H1 (cell line): ENCODE results near the gene COBLL1. TPM values are rescaled to one million over a fixed set of nuclear protein-coding genes. Genes with fewer than 3 reads are reported as not detected.

Source experiments
- CTCF ChIA-PET: fragments of 300-600 bp; sonication (Branson Sonifier 250); formaldehyde crosslinking; loops from one replicate; lab custom pipeline; 2021; ENCODE audit not compliant: partially characterized antibody; lab: Charles Lee
- POLR2A ChIA-PET: fragments of 300-600 bp; sonication (Branson Sonifier 250); formaldehyde crosslinking; loops from one replicate; lab custom pipeline; 2021; ENCODE audit warnings: inconsistent platforms; ENCODE audit not compliant: partially characterized antibody; lab: Charles Lee
- DNase-seq, 2 experiments: peaks; one replicate each; pipeline versions ENCODE4 v3.0.0 to v3.0.0-alpha.2; 2010 to 2022; ENCODE audit warnings: low spot score in 2 of 2, low read depth in 1 of 2, mixed read lengths in 1 of 2
- FAIRE-seq: peaks from 2 replicates; lab custom pipeline; 2011; peaks lifted over from hg19 to GRCh38; lab: Jason Lieb, UNC
- H2AFZ ChIP-seq: 2 replicates; pipeline ENCODE4 v1.8.1; 2012; ENCODE audit warnings: low read length, inconsistent platforms
- H2AK5ac ChIP-seq: 2 replicates; pipeline ENCODE4 v1.6.1; 2013; ENCODE audit warnings: low read depth, low read length
- H2BK120ac ChIP-seq: replicated peaks from 2 replicates; pipeline ENCODE3; 2013; ENCODE audit warnings: low read depth, low read length, inconsistent platforms
- H2BK12ac ChIP-seq: 2 replicates; pipeline ENCODE4 v1.6.1; 2013; ENCODE audit warnings: low read depth, low read length
- H2BK15ac ChIP-seq: 2 replicates; pipeline ENCODE4 v1.6.1; 2013; ENCODE audit warnings: low read length
- H2BK20ac ChIP-seq: 2 replicates; pipeline ENCODE4 v1.6.1; 2013; ENCODE audit warnings: low read length
- H2BK5ac ChIP-seq: 2 replicates; pipeline ENCODE4 v1.6.1; 2013; ENCODE audit warnings: low read depth, low read length
- H3K14ac ChIP-seq: 2 replicates; pipeline ENCODE4 v1.6.1; 2013; ENCODE audit warnings: inconsistent platforms; ENCODE audit not compliant: insufficient read length
- H3K18ac ChIP-seq: 2 replicates; pipeline ENCODE4 v1.6.1; 2013; ENCODE audit warnings: low read length; ENCODE audit errors: extremely low read depth
- H3K23ac ChIP-seq: 2 replicates; pipeline ENCODE4 v1.6.1; 2013; ENCODE audit warnings: inconsistent platforms; ENCODE audit not compliant: insufficient read length
- H3K23me2 ChIP-seq: 2 replicates; pipeline ENCODE4 v1.6.1; 2013; ENCODE audit warnings: low read depth, low read length
- H3K27ac ChIP-seq: 2 replicates; pipeline ENCODE4 v1.6.1; 2011; ENCODE audit warnings: low read depth, low read length, inconsistent platforms
- H3K27me3 ChIP-seq, 4 experiments: replicated peaks in 1 of 4; 1 replicate in 1 of 4; 2 replicates in 3 of 4; pipeline versions ENCODE4 v1.6.1 to v1.8.1; 2011 to 2013; ENCODE audit warnings: low read length in 3 of 4, mild to moderate bottlenecking in 3 of 4, inconsistent platforms in 2 of 4, mixed read lengths in 2 of 4, moderate library complexity in 1 of 4; ENCODE audit not compliant: control insufficient read depth in 3 of 4, insufficient read depth in 3 of 4; ENCODE audit errors: extremely low read depth in 1 of 4
- H3K36me3 ChIP-seq, 4 experiments: 2 replicates each; pipeline versions ENCODE4 v1.6.1 to v1.8.1; 2011 to 2013; ENCODE audit warnings: mild to moderate bottlenecking in 4 of 4, low read length in 3 of 4, moderate library complexity in 2 of 4, control low read depth in 1 of 4, inconsistent platforms in 1 of 4; ENCODE audit not compliant: insufficient read depth in 4 of 4, control insufficient read depth in 2 of 4
- H3K4ac ChIP-seq: replicated peaks from 2 replicates; pipeline ENCODE3; 2013; ENCODE audit warnings: low read length, low read depth, mixed read lengths, inconsistent platforms; ENCODE audit not compliant: insufficient read length
- H3K4me1 ChIP-seq, 4 experiments: replicated peaks in 1 of 4; 1 replicate in 1 of 4; 2 replicates in 3 of 4; pipeline versions ENCODE4 v1.6.1 to v1.8.1; 2011 to 2013; ENCODE audit warnings: low read length in 3 of 4, inconsistent platforms in 2 of 4, mixed read lengths in 1 of 4; ENCODE audit not compliant: insufficient read depth in 4 of 4, control insufficient read depth in 3 of 4
- H3K4me2 ChIP-seq, 2 experiments: 2 replicates each; pipeline versions ENCODE4 v1.6.1 to v1.8.1; 2011 to 2013; ENCODE audit warnings: low read depth in 2 of 2, low read length in 2 of 2, control low read depth in 1 of 2, inconsistent platforms in 1 of 2, mild to moderate bottlenecking in 1 of 2; ENCODE audit not compliant: insufficient read depth in 1 of 2
- H3K4me3 ChIP-seq, 4 experiments: fragments of 200-600, 300-600 bp in 1 of 4; sonication (generic), shearing (Covaris generic), sonication (Bioruptor Twin) in 1 of 4; 2 replicates each; pipeline versions ENCODE4 v1.5.1 to v1.8.1; 2011 to 2016; ENCODE audit warnings: low read length in 4 of 4, low read depth in 3 of 4, control low read depth in 2 of 4, inconsistent platforms in 2 of 4, mild to moderate bottlenecking in 2 of 4, mixed read lengths in 1 of 4, moderate library complexity in 1 of 4; ENCODE audit not compliant: insufficient read depth in 2 of 4; ENCODE audit errors: extremely low read depth in 1 of 4
- H3K56ac ChIP-seq: replicated peaks from 2 replicates; pipeline ENCODE3; 2013; ENCODE audit warnings: low read depth, mild to moderate bottlenecking, mixed read lengths, low read length, inconsistent platforms; ENCODE audit not compliant: insufficient read length
- H3K79me1 ChIP-seq: 2 replicates; pipeline ENCODE4 v1.6.1; 2013; ENCODE audit warnings: low read depth, low read length, control low read depth
- H3K79me2 ChIP-seq, 2 experiments: 2 replicates each; pipeline versions ENCODE4 v1.6.1 to v1.8.1; 2012 to 2013; ENCODE audit warnings: low read length in 2 of 2, mild to moderate bottlenecking in 2 of 2, inconsistent platforms in 1 of 2; ENCODE audit not compliant: insufficient read depth in 2 of 2, control insufficient read depth in 1 of 2
- H3K9ac ChIP-seq, 4 experiments: replicated peaks in 1 of 4; 1 replicate in 1 of 4; 2 replicates in 3 of 4; pipeline versions ENCODE4 v1.6.1 to v1.8.1; 2011 to 2013; ENCODE audit warnings: low read depth in 3 of 4, low read length in 3 of 4, control low read depth in 2 of 4, mild to moderate bottlenecking in 2 of 4, moderate library complexity in 2 of 4, inconsistent platforms in 1 of 4; ENCODE audit errors: extremely low read depth in 1 of 4
- H3K9me3 ChIP-seq, 2 experiments: 2 replicates each; pipeline versions ENCODE4 v1.6.1 to v1.8.1; 2012 to 2013; ENCODE audit warnings: mild to moderate bottlenecking in 2 of 2, moderate library complexity in 2 of 2, control low read depth in 1 of 2, inconsistent platforms in 1 of 2, low read depth in 1 of 2, low read length in 1 of 2, mixed read lengths in 1 of 2; ENCODE audit not compliant: insufficient read depth in 2 of 2
- H4K20me1 ChIP-seq, 2 experiments: replicated peaks in 1 of 2; 2 replicates each; pipeline versions ENCODE3 to v1.8.1; 2011 to 2013; ENCODE audit warnings: inconsistent platforms in 2 of 2, low read length in 2 of 2, mild to moderate bottlenecking in 1 of 2; ENCODE audit not compliant: insufficient read depth in 2 of 2, control insufficient read depth in 1 of 2
- H4K5ac ChIP-seq: 2 replicates; pipeline ENCODE4 v1.6.1; 2013; ENCODE audit warnings: low read length, low read depth, mixed read lengths, inconsistent platforms; ENCODE audit not compliant: insufficient read length
- H4K8ac ChIP-seq: 2 replicates; pipeline ENCODE4 v1.8.0; 2013; ENCODE audit warnings: mild to moderate bottlenecking, moderate library complexity, low read length, inconsistent platforms; ENCODE audit not compliant: insufficient read depth; ENCODE audit errors: extremely low read depth
- H4K91ac ChIP-seq: replicated peaks from 2 replicates; pipeline ENCODE3; 2013; ENCODE audit warnings: low read length, mixed read lengths, inconsistent platforms; ENCODE audit not compliant: insufficient read length
- ATF3 ChIP-seq: IDR thresholded peaks from 2 replicates; pipeline ENCODE4 v1.6.1; 2011; ENCODE audit warnings: low read depth, mild to moderate bottlenecking, low read length; ENCODE audit not compliant: insufficient read depth
- BRCA1 ChIP-seq: IDR thresholded peaks from 2 replicates; pipeline ENCODE4 v1.6.1; 2012; ENCODE audit warnings: low read depth, low read length, improper control_type of control experiment
- CHD1 ChIP-seq: IDR thresholded peaks from 2 replicates; pipeline ENCODE4 v1.6.1; 2012; ENCODE audit warnings: low read depth, low read length, improper control_type of control experiment
- E2F6 ChIP-seq: IDR thresholded peaks from 2 replicates; pipeline ENCODE4 v1.6.1; 2012; ENCODE audit warnings: inconsistent platforms
- EP300 ChIP-seq, 2 experiments: IDR thresholded peaks; 1 replicate in 1 of 2; 2 replicates in 1 of 2; pipeline ENCODE4 v1.6.1; 2011 to 2012; ENCODE audit warnings: low read depth in 2 of 2, low read length in 2 of 2, mild to moderate bottlenecking in 2 of 2, borderline replicate concordance in 1 of 2, inconsistent platforms in 1 of 2, moderate library complexity in 1 of 2
- GABPA ChIP-seq: IDR thresholded peaks from 2 replicates; pipeline ENCODE4 v1.6.1; 2011; ENCODE audit warnings: mild to moderate bottlenecking, low read length, moderate library complexity, borderline replicate concordance; ENCODE audit not compliant: insufficient read depth
- GTF2F1 ChIP-seq: IDR thresholded peaks from 2 replicates; pipeline ENCODE4 v1.6.1; 2012; ENCODE audit warnings: low read depth, low read length, improper control_type of control experiment, borderline replicate concordance
- JUND ChIP-seq: IDR thresholded peaks from 2 replicates; pipeline ENCODE4 v1.6.1; 2011; ENCODE audit warnings: mild to moderate bottlenecking, improper control_type of control experiment, low read length
- KDM1A ChIP-seq: fragments of 200-600, 300-600 bp; sonication (generic); IDR thresholded peaks from 2 replicates; pipeline ENCODE4 v1.7.1; 2016; ENCODE audit warnings: mild to moderate bottlenecking, low read length, borderline replicate concordance
- POU5F1 ChIP-seq: IDR thresholded peaks from 2 replicates; pipeline ENCODE4 v1.6.1; 2011; ENCODE audit warnings: low read depth, mild to moderate bottlenecking, low read length, moderate library complexity
- RFX5 ChIP-seq: IDR thresholded peaks from 2 replicates; pipeline ENCODE4 v1.6.1; 2011; ENCODE audit warnings: low read depth, low read length, improper control_type of control experiment, borderline replicate concordance
- SP1 ChIP-seq: IDR thresholded peaks from 2 replicates; pipeline ENCODE4 v1.6.1; 2011; ENCODE audit warnings: low read depth, low read length
- SP2 ChIP-seq: IDR thresholded peaks from 2 replicates; pipeline ENCODE4 v1.6.1; 2012; ENCODE audit warnings: mild to moderate bottlenecking, low read length, inconsistent platforms
- SUZ12 ChIP-seq: fragments of 200-600 bp; sonication (generic); IDR thresholded peaks from 2 replicates; pipeline ENCODE4 v1.6.1; 2012; ENCODE audit warnings: mild to moderate bottlenecking, inconsistent platforms, low read length, moderate library complexity, mixed read lengths
- YY1 ChIP-seq: IDR thresholded peaks from 2 replicates; pipeline ENCODE4 v1.6.1; 2011; ENCODE audit warnings: low read depth, mild to moderate bottlenecking, low read length
- WGBS, 2 experiments: shearing (Covaris generic) in 1 of 2; methylation state at CpG; one replicate each; pipeline versions ENCODE4 v1.1.6 to v1.1.7; 2013 to 2015; ENCODE audit warnings: low lambda C conversion rate in 2 of 2, mixed read lengths in 2 of 2, inconsistent platforms in 1 of 2, low coverage in 1 of 2, missing lambda C conversion rate in 1 of 2; ENCODE audit not compliant: insufficient replicate concordance in 2 of 2, insufficient coverage in 1 of 2, insufficient read length in 1 of 2; ENCODE audit errors: extremely low coverage in 1 of 2, missing lambda C conversion rate in 1 of 2; 5-methylcytosine and 5-hydroxymethylcytosine counted together
- polyA plus RNA-seq, 7 experiments: library from polyadenylated mRNA; depleted of rRNA in 3 of 7; stranded (reverse) in 5 of 7; unstranded in 2 of 7; fragments of >200 nt in 5 of 7; fragments of 200-250 nt in 2 of 7; gene quantifications; 1 replicate in 5 of 7; 2 replicates in 1 of 7; 4 replicates in 1 of 7; pipeline versions ENCODE4 v1.2.1 to v1.2.3, GENCODE V29; 2011 to 2013; ENCODE audit warnings: missing spikeins in 2 of 7, mixed read lengths in 2 of 7
- total RNA-seq: library from RNA; stranded (reverse); fragmentation: NEBNext Ultra II Directional; extraction: Animal tissue kit (Norgen Biotek cat#: 25700); gene quantifications from 2 replicates; pipeline ENCODE4 v1.2.1, GENCODE V29; 2021

Gene COBLL1
- total and polyA plus RNA-seq, 2 of the 8 experiments (the other 6 are each of a cell fraction or from before 2014, with no cell fraction given): 2.2 to 6.2 TPM

- Histone ChIP-seq H2AFZ (no peak overlapping the region), H3K4me3 (no peak overlapping the region), H4K20me1 (no peaks in the 10 kb centered on the region), H2BK20ac (no peak overlapping the region), H2BK5ac (no peak overlapping the region), H3K4me2 (no peak overlapping the region), H4K5ac (no peak overlapping the region), H3K4ac (no peak overlapping the region), H3K23me2 (no peaks in the 10 kb centered on the region), H3K9me3 (no peaks in the 10 kb centered on the region), H4K8ac (no peak overlapping the region), H2AK5ac (no peak overlapping the region), H2BK15ac (no peak overlapping the region), H2BK120ac (no peak overlapping the region), H2BK12ac (no peak overlapping the region), H3K79me1 (no peaks in the 10 kb centered on the region), H3K18ac (no peak overlapping the region), H3K9ac (no peak overlapping the region), H3K27me3 (no peaks in the 10 kb centered on the region), H3K36me3 (no peaks in the 10 kb centered on the region), H4K91ac (no peak overlapping the region), H3K23ac (no peak overlapping the region), H3K27ac (no peak overlapping the region), H3K14ac (no peak overlapping the region), H3K79me2 (no peaks in the 10 kb centered on the region), H3K4me1 (no peaks in the 10 kb centered on the region), H3K56ac (no peak overlapping the region)
- ChIA-PET CTCF (no interaction called here), POLR2A (no interaction called here)
- FAIRE-seq (no peak), DNase-seq (no peak)
- WGBS, 2 experiments: 91% methylated on average over 3 of the region's 3 CpGs; no CpG with 5 or more reads in 1 of the 2 experiments
- TF ChIP-seq E2F6 (no peak), SP2 (no peak), YY1 (no peak), CHD1 (no peak), POU5F1 (no peak), SUZ12 (no peak), GABPA (no peak), SP1 (no peak), GTF2F1 (no peak), ATF3 (no peak), JUND (no peak), BRCA1 (no peak), RFX5 (no peak), EP300 (IDR thresholded peaks at IDR 0.05; ENCODE audit: borderline replicate concordance in 1 of 2, low read depth in 2 of 2, low read length in 2 of 2) (no peak), KDM1A (no peak)
Measured at GRCh38 chr2:164766954-164767320, 74.7 kb downstream of the COBLL1 start.
